GM18909 (cell line): Measurements from ENCODE around the gene TOX2.

ENCODE experiments used
- ATAC-seq: cut with Tn5 transposase; IDR thresholded peaks from one replicate; pipeline ENCODE4 v1.9.1; 2021; ENCODE audit warnings: mild to moderate bottlenecking; ENCODE audit not compliant: unreplicated experiment, poor library complexity

Gene TOX2

GRCh38 chr20:43992885-43993284 lies 78.2 kb downstream of the TOX2 start:
- no peak for ATAC-seq

- ATAC-seq = no peak
Measured at GRCh38 chr20:43993560-43993959, 78.9 kb downstream of the TOX2 start.

- ATAC-seq = no peak
Measured at GRCh38 chr20:43994486-43995100, 79.9 kb downstream of the TOX2 start.

GRCh38 chr20:43995645-43996044 lies 81.0 kb downstream of the TOX2 start:
- no peak for ATAC-seq

- no peak for ATAC-seq
Measured at GRCh38 chr20:43996240-43996930, 81.7 kb downstream of the TOX2 start.

- no peak for ATAC-seq
Measured at GRCh38 chr20:43999848-44000247, 85.2 kb downstream of the TOX2 start.

GRCh38 chr20:44001667-44002596 lies 87.3 kb downstream of the TOX2 start:
- peak; percentile 67 for ATAC-seq

GRCh38 chr20:44002861-44003260 lies 88.2 kb downstream of the TOX2 start:
- ATAC-seq = no peak

- ATAC-seq = no peak
Measured at GRCh38 chr20:44003609-44004008, 89.0 kb downstream of the TOX2 start.

- ATAC-seq = no peak
Measured at GRCh38 chr20:44004306-44004915, 89.8 kb downstream of the TOX2 start.

GRCh38 chr20:44005661-44006060 lies 91.0 kb downstream of the TOX2 start:
- no peak for ATAC-seq

GRCh38 chr20:44006126-44006525 lies 91.5 kb downstream of the TOX2 start:
- ATAC-seq = no peak

- no peak for ATAC-seq
Measured at GRCh38 chr20:44006578-44006977, 91.9 kb downstream of the TOX2 start.

- no peak for ATAC-seq
Measured at GRCh38 chr20:44008806-44009678, 94.4 kb downstream of the TOX2 start.

- no peak for ATAC-seq
Measured at GRCh38 chr20:44009679-44009992, 95.0 kb downstream of the TOX2 start.

GRCh38 chr20:44010162-44010704 lies 95.6 kb downstream of the TOX2 start:
- ATAC-seq = no peak

- ATAC-seq = no peak
Measured at GRCh38 chr20:44011251-44011940, 96.7 kb downstream of the TOX2 start.

- no peak for ATAC-seq
Measured at GRCh38 chr20:44012466-44013226, 98.0 kb downstream of the TOX2 start.
